SK-N-SH treated with all-trans-retinoic acid at 6 μM for 48 hours (cell line): Measurements from ENCODE around the gene MMP14.

ENCODE experiments used
- ATAC-seq: fragments of 200-7000 bp; cut with Tn5 transposase; 3 replicates; pipeline ENCODE4 v1.9.1; 2020; ENCODE audit warnings: mild to moderate bottlenecking, moderate library complexity
- ARNTL ChIP-seq: fragments of 450-650 bp; formaldehyde crosslinking; IDR thresholded peaks from 2 replicates; pipeline ENCODE4 v1.5.0; 2020; ENCODE audit warnings: low read depth, mild to moderate bottlenecking, moderate library complexity, borderline replicate concordance
- BACH2 ChIP-seq: fragments of 250-450 bp; sonication (Bioruptor Pico); IDR thresholded peaks from 2 replicates; pipeline ENCODE4 v1.9.0; 2021; ENCODE audit warnings: mild to moderate bottlenecking, borderline replicate concordance
- CREB5 ChIP-seq: fragments of 250-450 bp; sonication (Bioruptor Pico); IDR thresholded peaks from 2 replicates; pipeline ENCODE4 v1.5.1; 2020; ENCODE audit warnings: low read depth, mild to moderate bottlenecking, moderate library complexity
- CSDC2 ChIP-seq: fragments of 250-450 bp; sonication (Bioruptor Pico); IDR thresholded peaks from 2 replicates; pipeline ENCODE4 v1.5.0; 2020; ENCODE audit warnings: mild to moderate bottlenecking, moderate library complexity
- CSRNP3 ChIP-seq: fragments of 250-450 bp; sonication (Bioruptor Pico); IDR thresholded peaks from 2 replicates; pipeline ENCODE4 v1.5.1; 2021; ENCODE audit warnings: mild to moderate bottlenecking, moderate library complexity
- ESRRG ChIP-seq: fragments of 250-450 bp; sonication (Bioruptor Pico); IDR thresholded peaks from 2 replicates; pipeline ENCODE4 v1.6.1; 2021; ENCODE audit warnings: mild to moderate bottlenecking
- ISL1 ChIP-seq: fragments of 250-450 bp; sonication (Bioruptor Pico); IDR thresholded peaks from 2 replicates; pipeline ENCODE4 v2.1.2; 2022; ENCODE audit warnings: mild to moderate bottlenecking, moderate library complexity
- OSR1 ChIP-seq: fragments of 250-450 bp; sonication (Bioruptor Pico); IDR thresholded peaks from 2 replicates; pipeline ENCODE4 v1.8.0; 2022; ENCODE audit warnings: moderate library complexity, mild to moderate bottlenecking, inconsistent platforms
- PATZ1 ChIP-seq: fragments of 250-450 bp; sonication (Bioruptor Pico); IDR thresholded peaks from 2 replicates; pipeline ENCODE4 v1.8.0; 2020; ENCODE audit warnings: mild to moderate bottlenecking, moderate library complexity, borderline replicate concordance
- POU6F1 ChIP-seq: fragments of 250-450 bp; sonication (Bioruptor Pico); IDR thresholded peaks from 2 replicates; pipeline ENCODE4 v1.8.0; 2021; ENCODE audit warnings: low read depth, mild to moderate bottlenecking, moderate library complexity, borderline replicate concordance
- PPARA ChIP-seq: fragments of 250-450 bp; sonication (Bioruptor Pico); IDR thresholded peaks from 2 replicates; pipeline ENCODE4 v1.5.0; 2020; ENCODE audit warnings: mild to moderate bottlenecking, borderline replicate concordance
- RARB ChIP-seq: fragments of 250-450 bp; sonication (Bioruptor Pico); IDR thresholded peaks from 2 replicates; pipeline ENCODE4 v1.8.0; 2021; ENCODE audit warnings: mild to moderate bottlenecking, moderate library complexity
- TCF4 ChIP-seq: fragments of 250-450 bp; sonication (Bioruptor Pico); IDR thresholded peaks from 2 replicates; pipeline ENCODE4 v1.8.0; 2021; ENCODE audit warnings: mild to moderate bottlenecking, moderate library complexity, borderline replicate concordance
- TOX ChIP-seq: fragments of 250-450 bp; sonication (Bioruptor Pico); IDR thresholded peaks from 2 replicates; pipeline ENCODE4 v1.8.0; 2021; ENCODE audit warnings: mild to moderate bottlenecking, moderate library complexity, borderline replicate concordance
- TSHZ2 ChIP-seq: fragments of 250-450 bp; sonication (Bioruptor Pico); IDR thresholded peaks from 2 replicates; pipeline ENCODE4 v1.5.0; 2020; ENCODE audit warnings: mild to moderate bottlenecking, moderate library complexity
- ZC3H10 ChIP-seq: fragments of 250-450 bp; sonication (Bioruptor Pico); IDR thresholded peaks from 2 replicates; pipeline ENCODE4 v1.5.1; 2021; ENCODE audit warnings: mild to moderate bottlenecking, moderate library complexity
- ZFP3 ChIP-seq: fragments of 250-450 bp; sonication (Bioruptor Pico); IDR thresholded peaks from 2 replicates; pipeline ENCODE4 v1.5.0; 2020; ENCODE audit warnings: mild to moderate bottlenecking, moderate library complexity
- ZFP30 ChIP-seq: fragments of 450-650 bp; formaldehyde crosslinking; IDR thresholded peaks from 2 replicates; pipeline ENCODE4 v1.5.0; 2022; ENCODE audit warnings: mild to moderate bottlenecking, moderate library complexity
- ZNF565 ChIP-seq: fragments of 450-650 bp; formaldehyde crosslinking; conservative IDR thresholded peaks from 2 replicates; pipeline ENCODE4 v1.5.0; 2020; ENCODE audit warnings: low read depth, mild to moderate bottlenecking, moderate library complexity
- ZNF70 ChIP-seq: fragments of 450-650 bp; formaldehyde crosslinking; IDR thresholded peaks from 2 replicates; pipeline ENCODE4 v1.5.0; 2020; ENCODE audit warnings: mild to moderate bottlenecking, moderate library complexity

The MMP14 gene

GRCh38 chr14:22796087-22796707 lies 40.2 kb upstream of the MMP14 start:
- TF ChIP-seq PPARA (CRISPR knock-in tag) (no peak), POU6F1 (CRISPR knock-in tag) (no peak), CSDC2 (CRISPR knock-in tag) (no peak), RARB (CRISPR knock-in tag) (no peak), ZC3H10 (CRISPR knock-in tag) (no peak)
- no peak for ATAC-seq

- ATAC-seq, result no peak
- TF ChIP-seq ZNF565 (CRISPR knock-in tag) (no peak), OSR1 (CRISPR knock-in tag) (no peak), ZFP3 (CRISPR knock-in tag) (no peak), PATZ1 (CRISPR knock-in tag) (no peak), TOX (CRISPR knock-in tag) (no peak), TSHZ2 (no peak), ISL1 (no peak), ARNTL (CRISPR knock-in tag) (no peak), ZFP30 (no peak), ZNF70 (CRISPR knock-in tag) (no peak), CREB5 (CRISPR knock-in tag) (no peak), PPARA (CRISPR knock-in tag) (no peak), POU6F1 (CRISPR knock-in tag) (no peak), BACH2 (CRISPR knock-in tag) (no peak), ESRRG (CRISPR knock-in tag) (no peak), ZC3H10 (CRISPR knock-in tag) (no peak), CSDC2 (CRISPR knock-in tag) (no peak), TCF4 (no peak), CSRNP3 (CRISPR knock-in tag) (no peak)
- TF ChIP-seq, all 23 proteins: peak for 0
Measured at GRCh38 chr14:22797017-22797917, 39.1 kb upstream of the MMP14 start.
